ENCODE measurements around the gene OR10A3. TPM values are rescaled to one million over a fixed set of nuclear protein-coding genes. Genes with fewer than 3 reads are reported as not detected.

The OR10A3 gene
- total RNA-seq, 6 experiments from 2014 or later, result not detected

DNA sequence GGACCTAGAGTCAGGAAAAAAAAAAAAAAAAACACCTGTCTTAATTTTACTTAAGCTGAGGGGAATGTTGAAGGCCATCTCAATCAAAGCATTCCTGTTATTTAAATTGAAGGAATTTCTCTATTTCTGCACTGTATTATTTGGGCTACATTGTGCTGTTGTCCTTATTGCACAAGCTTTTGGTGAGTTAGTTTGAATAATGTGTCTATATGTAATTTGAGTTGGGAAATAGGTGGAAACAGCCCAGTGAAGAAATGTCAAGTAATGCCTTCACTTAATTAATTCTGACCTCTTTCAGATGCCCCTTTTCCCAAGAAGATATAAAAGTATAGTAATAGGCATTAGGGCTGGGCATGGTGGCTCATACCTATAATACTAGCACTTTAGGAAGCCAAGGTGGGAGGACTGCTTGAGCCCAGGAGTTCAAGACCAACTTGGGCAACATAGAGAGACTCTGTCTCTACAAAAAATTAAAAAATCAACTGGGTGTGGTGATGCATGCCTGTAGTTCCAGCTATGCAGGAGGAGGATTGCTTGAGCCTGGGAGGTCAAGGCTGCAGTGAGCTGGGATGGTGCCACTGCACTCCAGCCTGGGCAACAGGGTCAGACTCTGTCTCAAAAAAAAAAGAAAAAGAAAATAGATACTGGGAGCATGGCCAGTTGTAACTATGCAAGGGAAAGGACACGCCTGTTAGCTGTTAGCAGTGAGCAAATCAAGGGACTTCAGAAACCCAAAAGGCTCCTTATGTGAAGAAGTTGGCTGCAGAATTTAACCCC is 45.3 kb downstream of the OR10A3 start:
- Histone ChIP-seq H3K36me3 (no peaks in the 10 kb centered on the region), H3K27me3 (no peaks in the 10 kb centered on the region), H3K9me3 (no peaks in the 10 kb centered on the region), H3K27ac (peak overlapping the region in 2 of 3 donors; percentile 76), H3K4me1 (peaks cover 0 to 45% (median 22%) of the 10 kb centered on the region in 4 donors), H3K4me3 (no peak overlapping the region)
- ATAC-seq, result peak; percentile 73 to 80 (median 76)
- intact Hi-C loops (cut with DNase I), result no loop called here
- 13% methylated on average over 1 of the region's 1 CpG for WGBS (ENCODE audit: insufficient coverage, low coverage, low lambda C conversion rate, missing lambda C conversion rate)
- TF ChIP-seq, protein P1, sequence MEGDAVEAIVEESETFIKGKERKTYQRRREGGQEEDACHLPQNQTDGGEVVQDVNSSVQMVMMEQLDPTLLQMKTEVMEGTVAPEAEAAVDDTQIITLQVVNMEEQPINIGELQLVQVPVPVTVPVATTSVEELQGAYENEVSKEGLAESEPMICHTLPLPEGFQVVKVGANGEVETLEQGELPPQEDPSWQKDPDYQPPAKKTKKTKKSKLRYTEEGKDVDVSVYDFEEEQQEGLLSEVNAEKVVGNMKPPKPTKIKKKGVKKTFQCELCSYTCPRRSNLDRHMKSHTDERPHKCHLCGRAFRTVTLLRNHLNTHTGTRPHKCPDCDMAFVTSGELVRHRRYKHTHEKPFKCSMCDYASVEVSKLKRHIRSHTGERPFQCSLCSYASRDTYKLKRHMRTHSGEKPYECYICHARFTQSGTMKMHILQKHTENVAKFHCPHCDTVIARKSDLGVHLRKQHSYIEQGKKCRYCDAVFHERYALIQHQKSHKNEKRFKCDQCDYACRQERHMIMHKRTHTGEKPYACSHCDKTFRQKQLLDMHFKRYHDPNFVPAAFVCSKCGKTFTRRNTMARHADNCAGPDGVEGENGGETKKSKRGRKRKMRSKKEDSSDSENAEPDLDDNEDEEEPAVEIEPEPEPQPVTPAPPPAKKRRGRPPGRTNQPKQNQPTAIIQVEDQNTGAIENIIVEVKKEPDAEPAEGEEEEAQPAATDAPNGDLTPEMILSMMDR (IDR thresholded peaks at IDR 0.05), result no peak
- TF ChIP-seq POLR2A (IDR thresholded peaks at IDR 0.05), result no peak
- peak; percentile 60 to 82 (median 78) for DNase-seq

DNA sequence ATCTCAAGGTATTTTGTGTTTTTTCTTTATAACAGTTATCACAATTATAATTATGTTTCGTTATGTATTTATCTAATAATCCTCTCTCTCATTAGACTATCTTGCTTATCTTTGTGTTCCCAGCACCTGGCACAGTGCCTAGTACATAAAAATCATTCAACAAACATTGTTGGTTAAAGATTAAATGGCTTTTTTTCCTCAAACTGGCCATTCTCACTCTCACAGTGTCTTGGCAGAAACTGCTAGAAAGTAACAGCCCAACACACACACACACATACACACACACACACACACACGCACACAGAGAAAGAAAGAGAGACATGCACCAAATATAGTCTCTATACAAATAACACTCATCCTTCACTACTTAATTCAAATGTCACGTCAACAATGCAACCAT is 47.3 kb downstream of the OR10A3 start:
- H3K4me3 ChIP-seq, result peak overlapping the region in 1 of 3 donors; percentile 14
- intact Hi-C loops (cut with DNase I), result loop anchor here (5.0 kb wide), 1 partner anchor 93 kb away; the partner anchor contains the start of gene EIF3F (in 2 of the 2)
- H3K9me3 ChIP-seq, result no peaks in the 10 kb centered on the region
- peak overlapping the region in 2 of 3 donors; percentile 76 to 93 for H3K27ac ChIP-seq
- H3K4me1 ChIP-seq, result peaks cover 0 to 43% (median 21%) of the 10 kb centered on the region in 4 donors
- 13% methylated on average over 3 of the region's 3 CpGs for WGBS (ENCODE audit: insufficient coverage, low coverage, low lambda C conversion rate, missing lambda C conversion rate)
- DNase-seq (peak in 1 of 3 donors; percentile 60), ATAC-seq (peak; percentile 37 to 54 (median 44))
- no peaks in the 10 kb centered on the region for H3K36me3 ChIP-seq
- no peaks in the 10 kb centered on the region for H3K27me3 ChIP-seq
- TF ChIP-seq POLR2A (IDR thresholded peaks at IDR 0.05), result no peak
- TF ChIP-seq, protein P1 (IDR thresholded peaks at IDR 0.05), result no peak

DNA sequence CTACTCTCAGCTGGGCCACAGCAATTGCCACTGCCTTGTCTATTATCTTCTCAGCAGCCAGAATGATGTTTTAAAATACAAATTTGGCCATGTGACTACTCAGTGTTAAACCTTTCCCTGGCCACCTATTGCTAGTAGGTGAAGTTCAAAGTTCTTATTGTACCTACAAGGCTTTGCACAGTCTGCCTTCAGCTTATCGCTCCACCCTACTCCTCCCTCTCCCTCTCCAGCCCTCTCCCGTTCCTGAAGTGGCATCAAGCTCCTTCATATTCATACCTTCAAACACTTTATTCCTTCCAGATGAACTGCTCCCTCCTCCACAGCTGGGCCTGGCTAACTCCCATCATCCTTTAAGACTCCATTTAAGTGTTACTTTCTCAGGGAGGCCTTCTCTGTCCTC is 47.7 kb downstream of the OR10A3 start:
- peaks cover 0 to 43% (median 21%) of the 10 kb centered on the region in 4 donors for H3K4me1 ChIP-seq
- peak overlapping the region in 2 of 3 donors; percentile 76 to 93 for H3K27ac ChIP-seq
- WGBS (ENCODE audit: insufficient coverage, low coverage, low lambda C conversion rate, missing lambda C conversion rate), result 44% methylated on average over 2 of the region's 2 CpGs
- intact Hi-C loops (cut with DNase I), result loop anchor here (5.0 kb wide), 1 partner anchor 94 kb away; the partner anchor contains the start of gene EIF3F (in 2 of the 2)
- no peaks in the 10 kb centered on the region for H3K36me3 ChIP-seq
- H3K9me3 ChIP-seq, result no peaks in the 10 kb centered on the region
- DNase-seq (peak in 1 of 3 donors; percentile 58), ATAC-seq (peak; percentile 62 to 84 (median 78))
- H3K27me3 ChIP-seq, result no peaks in the 10 kb centered on the region
- peak overlapping the region in 1 of 3 donors; percentile 14 for H3K4me3 ChIP-seq
- TF ChIP-seq POLR2A (IDR thresholded peaks at IDR 0.05), result no peak
- TF ChIP-seq, protein P1 (IDR thresholded peaks at IDR 0.05), result no peak

DNA sequence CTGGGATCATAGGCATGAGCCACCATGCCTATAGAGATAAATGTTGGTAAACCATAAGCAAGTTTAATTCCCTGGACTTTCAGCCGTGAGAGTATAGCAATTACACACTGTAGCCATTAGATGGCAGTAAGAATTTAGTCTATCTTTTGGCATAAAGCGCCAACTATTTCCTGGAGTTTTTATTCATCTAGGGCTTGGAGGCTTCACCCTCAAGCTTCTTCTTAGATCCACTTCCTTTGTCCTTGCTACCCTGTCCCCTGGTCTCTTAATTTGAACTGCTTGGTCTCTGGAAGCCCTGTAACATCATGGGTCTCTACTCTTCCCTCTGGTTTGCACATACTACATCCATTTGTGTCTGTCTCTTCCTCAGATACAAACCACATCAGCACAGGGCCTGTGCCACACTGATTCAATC is 48.7 kb downstream of the OR10A3 start:
- DNase-seq (no peak), ATAC-seq (peak; percentile 70 to 79 (median 74))
- H3K27ac ChIP-seq, result peak overlapping the region; percentile 13 to 93 (median 76)
- no peaks in the 10 kb centered on the region for H3K9me3 ChIP-seq
- H3K27me3 ChIP-seq, result no peaks in the 10 kb centered on the region
- peaks cover 0 to 43% (median 21%) of the 10 kb centered on the region in 4 donors for H3K4me1 ChIP-seq
- H3K36me3 ChIP-seq, result no peaks in the 10 kb centered on the region
- intact Hi-C loops (cut with DNase I), result loop anchor here (5.0 kb wide), 1 partner anchor 94 kb away; the partner anchor contains the start of gene EIF3F (in 2 of the 2)
- WGBS (ENCODE audit: insufficient coverage, low coverage, low lambda C conversion rate, missing lambda C conversion rate), result 7% methylated on average over 2 of the region's 2 CpGs
- no peak overlapping the region for H3K4me3 ChIP-seq
- TF ChIP-seq, protein P1 (IDR thresholded peaks at IDR 0.05), result peak; percentile 68 to 82 (median 74)
- TF ChIP-seq POLR2A (IDR thresholded peaks at IDR 0.05), result no peak

Measured in right lobe of liver (tissue), 6 donors.